Heart left ventricle (tissue), 13 donors: ENCODE data around the gene SCNN1G.

ENCODE experiments used
- CTCF ChIP-seq, 12 donors: fragments of 200-600 bp; sonication (generic) in 4 of 12; IDR thresholded peaks; one replicate each; pipeline versions ENCODE4 v1.5.0 to v1.8.0; 2018 to 2022; ENCODE audit warnings: antibody characterized with exemption in 12 of 12, mild to moderate bottlenecking in 5 of 12
- POLR2A ChIP-seq, 2 donors: fragments of 450-650 bp; IDR thresholded peaks; one replicate each; pipeline ENCODE4 v1.6.1; 2017; ENCODE audit warnings: antibody characterized with exemption in 2 of 2, mild to moderate bottlenecking in 2 of 2, moderate library complexity in 2 of 2
- donor health status: ischemic (EF 13 %, LVEDD 7.1; RV severe dilation, severe dysfunction).
- donor health status: DM: no; HTN: yes; CAD: no.
- donor health status: DM: no; HTN: no; CAD: no.
- donor health status: ischemic (EF 25% LVEDD 6.9; RV normal size, moderate dysfunction).
- donor health status: ischemic (EF 25% LVEDD 5.7; RV mildly dilated, moderate dysfunction).
- donor health status: ischemic (EF 35%, LVEDD 5.7; RV mildly dilated, moderate dysfunction).
- donor health status: nonischemic (EF 11% LVEDD 7.7; RV severe dilation, severe dysfunction).
- donor health status: DM: yes; HTN: yes; CAD: no.
- donor health status: PGD.
- donor health status: ischemic (EF 29% LVEDD 5.4; RV normal size, mild dysfunction).
- donor health status: nonischemic (EF 23%, LVEDD 6.1; RV moderate dilation, normal function).

DNA sequence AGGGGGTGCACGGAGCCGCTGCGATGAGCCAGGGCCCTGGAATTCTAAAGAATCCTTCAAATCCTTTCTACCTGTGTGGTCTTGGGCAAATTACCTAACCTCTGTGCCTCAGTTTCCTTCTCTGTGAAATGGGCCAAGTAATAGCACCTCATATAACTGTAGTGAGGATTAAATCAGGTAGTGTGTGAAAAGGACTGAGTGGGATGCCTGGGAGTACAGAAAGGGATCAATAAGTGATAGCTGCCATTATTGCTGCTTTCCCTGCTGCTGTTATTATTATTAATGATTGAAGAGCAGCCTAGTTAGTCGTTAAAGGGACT lies 958 bp downstream of the SCNN1G start:
- no peak for TF ChIP-seq CTCF (IDR thresholded peaks at IDR 0.05)
- TF ChIP-seq POLR2A (IDR thresholded peaks at IDR 0.05): no peak
